Head of caudate nucleus (tissue), 42 donors: ENCODE results near the gene PIEZO1.
A peak's percentile ranks its signal among the peaks of the same experiment; 100 is the strongest.

Source experiments
- DNase-seq, 42 donors: peaks; one replicate each; pipeline versions ENCODE4 v3.0.0 to v3.0.0-alpha.2; 2020 to 2021; ENCODE audit warnings: mixed read lengths in 7 of 42
- intact Hi-C: fragments of 100-400 bp; cut with DNase I; formaldehyde crosslinking; loops from one replicate; pipeline ENCODE4 v1.15.0; 2022

The PIEZO1 gene

DNA sequence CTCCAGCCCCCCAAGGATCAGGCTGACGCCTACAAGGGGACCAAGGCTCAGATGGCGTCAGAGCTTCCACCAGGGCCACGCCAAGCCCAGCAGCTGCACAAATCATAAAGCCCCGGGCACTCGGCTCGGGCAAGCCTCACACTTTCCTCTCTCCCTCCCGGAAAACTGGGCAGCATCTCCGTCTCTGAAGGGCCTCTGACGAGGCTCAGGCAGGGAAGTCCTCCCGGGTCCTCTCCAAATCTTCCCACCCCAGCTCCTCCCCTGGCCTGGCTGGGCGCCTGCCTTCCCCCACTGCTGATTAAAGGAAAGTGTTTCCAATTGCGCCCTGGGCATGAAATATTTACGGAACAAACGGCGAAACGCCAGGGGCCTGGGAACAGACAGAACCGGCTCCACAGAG is 38.5 kb downstream of the PIEZO1 start:
- peak in 3 of 42 donors; percentile 22 to 56 (median 47) for DNase-seq
- intact Hi-C loops, result no loop called here

GRCh38 chr16:88744577-88745521 is 40.2 kb downstream of the PIEZO1 start:
- no peak for DNase-seq
- intact Hi-C loops, result no loop called here

GRCh38 chr16:88743693-88744576 is 41.1 kb downstream of the PIEZO1 start:
- DNase-seq, result peak; percentile 47 to 92 (median 79)
- intact Hi-C loops, result loop anchor here (2.0 kb wide), 1 partner anchor 45 kb away; no protein-coding TSS in a partner anchor

- DNase-seq, result no peak
- intact Hi-C loops, result loop anchor here (2.0 kb wide), 1 partner anchor 46 kb away; no protein-coding TSS in a partner anchor
These were observed 42.0 kb downstream of the PIEZO1 start for GRCh38 chr16:88742896-88743605.

DNA sequence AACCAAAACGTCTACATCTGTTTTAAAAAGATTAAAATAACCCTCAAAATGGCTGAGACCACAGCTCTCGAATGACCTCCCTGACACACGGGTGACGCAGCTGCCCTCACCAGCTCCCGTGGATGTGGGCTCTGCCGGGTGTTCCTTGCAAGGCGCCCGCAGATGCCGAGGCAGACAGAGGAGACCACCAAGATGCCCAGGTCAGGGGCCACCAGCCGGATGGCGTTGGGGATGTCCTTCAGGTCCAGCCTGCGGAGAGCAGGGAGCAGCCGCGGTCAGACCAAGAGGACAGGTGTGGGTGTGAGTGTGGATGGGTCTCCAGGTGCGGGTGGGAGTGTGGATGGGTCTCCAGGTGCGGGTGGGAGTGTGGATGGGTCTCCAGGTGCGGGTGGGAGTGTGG is 43.7 kb downstream of the PIEZO1 start:
- intact Hi-C loops, result no loop called here

DNA sequence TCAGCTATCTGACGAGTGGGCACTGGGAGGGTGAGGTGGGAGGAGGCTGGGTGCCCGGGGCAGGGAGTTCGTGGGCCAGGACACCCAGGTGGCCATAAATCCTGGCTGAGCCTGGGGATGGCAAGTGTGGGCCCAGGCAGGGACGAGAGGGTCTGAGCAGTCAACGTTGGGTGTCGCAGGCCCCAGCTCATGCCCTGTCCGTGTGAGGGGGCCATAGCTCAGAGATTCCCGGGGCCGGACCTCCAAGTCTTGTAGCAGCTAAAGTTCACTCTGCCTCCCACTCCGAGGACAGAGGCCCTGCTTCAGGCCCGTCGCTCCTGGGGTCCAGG is 44.3 kb downstream of the PIEZO1 start:
- DNase-seq, result no peak
- intact Hi-C loops, result no loop called here

More for the DNA sequence above, 43.7 kb downstream of the PIEZO1 start:
- no peak for DNase-seq

- intact Hi-C loops, result loop anchor here (5.0 kb wide), 1 partner anchor 62 kb away; the partner anchor contains the start of gene CDT1
- DNase-seq, result no peak
These were observed 44.9 kb downstream of the PIEZO1 start for GRCh38 chr16:88739977-88740726.

DNA sequence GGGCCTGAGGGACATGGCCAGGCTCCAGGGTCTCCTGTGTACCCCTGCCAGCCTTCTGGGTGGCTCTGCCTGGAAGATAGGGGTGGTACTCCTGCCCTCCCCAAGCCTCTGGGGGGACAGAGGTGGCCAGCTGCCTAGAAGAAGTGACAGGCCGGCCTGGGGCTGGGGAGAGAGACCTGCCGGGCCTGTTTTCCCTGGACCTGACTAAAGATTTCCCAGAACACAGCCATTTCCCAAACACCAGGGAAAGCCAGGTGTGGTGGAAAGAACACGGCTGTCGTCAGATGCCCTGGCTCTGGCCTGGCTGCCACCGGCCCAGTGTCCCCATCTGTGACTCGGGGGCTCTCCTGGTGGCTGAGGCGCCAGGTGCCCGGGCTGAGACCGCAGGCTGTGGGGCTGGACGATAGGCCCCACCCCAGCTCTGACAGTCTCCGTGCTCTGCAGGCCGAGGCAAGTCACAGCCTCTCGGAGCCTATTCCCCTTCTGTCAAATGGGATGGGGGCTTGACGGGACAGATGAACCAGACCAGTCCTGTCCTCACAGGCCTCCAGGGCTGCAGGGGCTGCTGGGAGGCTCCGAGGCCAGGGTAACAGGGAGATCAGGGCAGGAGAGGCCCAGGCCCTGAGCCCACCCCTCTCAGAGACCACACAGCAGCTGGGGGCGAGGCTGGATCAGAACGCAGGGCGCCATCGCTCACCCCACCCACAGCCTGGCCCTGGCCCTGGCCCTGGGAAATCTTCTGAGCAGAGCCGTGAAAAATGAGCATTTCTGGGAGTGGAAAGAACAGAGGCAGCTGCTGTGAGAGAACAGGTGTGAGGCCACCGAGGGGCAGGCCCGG is 45.7 kb downstream of the PIEZO1 start:
- no peak for DNase-seq
- intact Hi-C loops, result loop anchor here (5.0 kb wide), 1 partner anchor 63 kb away; the partner anchor contains the start of gene CDT1

GRCh38 chr16:88738151-88739084 is 46.6 kb downstream of the PIEZO1 start:
- intact Hi-C loops, result loop anchor here (5.0 kb wide), 1 partner anchor 64 kb away; the partner anchor contains the start of gene CDT1
- no peak for DNase-seq

DNA sequence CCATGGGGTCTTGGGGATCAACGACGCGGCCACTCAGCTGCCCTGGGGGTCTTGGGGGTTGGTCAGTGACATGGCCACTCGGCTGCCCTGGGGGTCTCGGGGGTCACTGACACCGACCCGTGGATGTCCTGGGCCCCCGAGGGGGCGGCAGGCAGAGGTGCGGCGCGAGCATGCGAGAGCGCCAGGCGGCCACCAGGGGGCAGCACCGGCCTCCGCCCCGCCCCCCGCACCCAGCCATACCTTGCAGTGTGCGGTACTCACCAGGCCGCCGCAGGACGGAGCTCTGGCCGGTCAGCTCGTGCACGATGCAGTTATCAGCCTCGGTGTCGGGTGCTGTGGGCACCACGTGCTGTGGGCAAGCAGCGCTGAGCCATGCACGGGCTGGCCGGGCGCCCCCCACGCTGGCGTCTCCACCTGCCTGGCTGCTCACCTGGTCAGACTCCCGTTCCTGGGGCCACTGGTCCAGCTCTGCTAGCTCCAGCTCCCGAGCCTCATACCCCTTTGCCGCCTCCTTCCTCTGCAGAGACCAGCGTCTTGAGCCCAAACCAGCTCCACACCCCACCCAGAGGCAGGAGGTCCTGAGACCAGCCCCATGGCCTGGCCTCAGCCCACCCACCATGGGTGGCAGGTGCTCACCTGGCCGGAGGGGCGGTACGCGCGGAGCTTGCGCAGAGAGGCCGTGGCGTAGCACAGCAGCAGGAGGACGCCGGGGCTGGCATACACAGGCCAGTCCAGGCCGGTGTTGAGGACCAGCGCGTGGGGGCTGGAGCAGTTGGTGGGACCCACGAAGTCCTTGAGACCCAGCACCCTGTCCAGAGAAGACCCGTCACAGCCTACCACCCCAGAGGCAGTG is 47.5 kb downstream of the PIEZO1 start:
- DNase-seq, result peak in 41 of 42 donors; percentile 19 to 87 (median 65)
- intact Hi-C loops, result loop anchor here (2.0 to 5.0 kb wide), 2 partner anchors 47 to 65 kb away; partner anchors contain the start of genes CDT1 and PIEZO1

DNA sequence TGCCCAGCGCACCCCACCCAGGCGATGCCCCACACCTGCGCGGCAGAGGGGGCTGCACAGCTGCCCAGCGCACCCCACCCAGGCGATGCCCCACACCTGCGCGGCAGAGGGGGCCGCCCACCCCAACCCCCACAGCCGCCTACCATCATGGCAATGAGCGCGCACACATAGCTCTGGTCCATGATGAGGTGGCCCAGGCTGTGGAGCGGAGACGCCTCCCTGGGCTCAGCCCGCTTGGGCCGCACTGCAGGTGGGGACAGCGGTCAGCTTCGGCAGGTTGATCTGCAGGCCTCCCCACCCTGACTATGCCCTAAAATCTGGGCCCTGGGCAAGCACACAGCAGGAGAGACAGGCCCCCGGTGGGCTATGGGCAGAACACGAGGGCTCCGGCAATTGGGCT is 48.5 kb downstream of the PIEZO1 start:
- intact Hi-C loops, result loop anchor here (2.0 to 5.0 kb wide), 2 partner anchors 48 to 66 kb away; partner anchors contain the start of genes CDT1 and PIEZO1
- no peak for DNase-seq

GRCh38 chr16:88736088-88736487 is 48.9 kb downstream of the PIEZO1 start:
- DNase-seq, result no peak
- intact Hi-C loops, result loop anchor here (2.0 to 5.0 kb wide), 2 partner anchors 49 to 66 kb away; partner anchors contain the start of genes CDT1 and PIEZO1

GRCh38 chr16:88735616-88736015 is 49.4 kb downstream of the PIEZO1 start:
- DNase-seq, result no peak
- intact Hi-C loops, result loop anchor here (2.0 to 5.0 kb wide), 2 partner anchors 49 to 67 kb away; partner anchors contain the start of genes CDT1 and PIEZO1

GRCh38 chr16:88735121-88735520 is 49.9 kb downstream of the PIEZO1 start:
- peak in 8 of 42 donors; percentile 12 to 52 (median 36) for DNase-seq
- intact Hi-C loops, result loop anchor here (5.0 kb wide), 1 partner anchor 67 kb away; the partner anchor contains the start of gene CDT1

DNA sequence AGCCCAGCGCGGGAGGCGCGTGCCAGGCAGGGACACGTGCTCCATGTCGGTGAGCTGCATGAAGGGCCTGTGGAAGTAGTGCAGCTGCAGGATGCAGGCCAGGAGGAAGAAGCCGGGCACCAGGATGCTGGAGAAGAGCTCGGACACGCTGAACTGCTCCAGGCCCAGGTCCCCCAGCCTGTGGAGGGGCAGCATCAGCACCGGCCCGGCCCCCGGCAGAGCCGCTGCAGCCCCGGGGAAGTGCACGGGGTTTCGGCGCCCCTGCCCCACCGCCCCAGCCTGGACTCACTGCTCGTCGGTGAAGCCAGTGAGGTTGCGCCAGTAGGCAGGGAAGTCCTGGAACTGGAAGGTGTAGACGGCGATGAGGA is 50.7 kb downstream of the PIEZO1 start:
- DNase-seq, result no peak

More for the DNA sequence above, 50.7 kb downstream of the PIEZO1 start:
- intact Hi-C loops, result no loop called here
